ENCODE results near the gene TKFC.
"Not testable (repeated sequence)": the region's sequence is repeated elsewhere in the genome, so short reads cannot be mapped to it uniquely, and the experiment has no call there.

TKFC gene

DNA sequence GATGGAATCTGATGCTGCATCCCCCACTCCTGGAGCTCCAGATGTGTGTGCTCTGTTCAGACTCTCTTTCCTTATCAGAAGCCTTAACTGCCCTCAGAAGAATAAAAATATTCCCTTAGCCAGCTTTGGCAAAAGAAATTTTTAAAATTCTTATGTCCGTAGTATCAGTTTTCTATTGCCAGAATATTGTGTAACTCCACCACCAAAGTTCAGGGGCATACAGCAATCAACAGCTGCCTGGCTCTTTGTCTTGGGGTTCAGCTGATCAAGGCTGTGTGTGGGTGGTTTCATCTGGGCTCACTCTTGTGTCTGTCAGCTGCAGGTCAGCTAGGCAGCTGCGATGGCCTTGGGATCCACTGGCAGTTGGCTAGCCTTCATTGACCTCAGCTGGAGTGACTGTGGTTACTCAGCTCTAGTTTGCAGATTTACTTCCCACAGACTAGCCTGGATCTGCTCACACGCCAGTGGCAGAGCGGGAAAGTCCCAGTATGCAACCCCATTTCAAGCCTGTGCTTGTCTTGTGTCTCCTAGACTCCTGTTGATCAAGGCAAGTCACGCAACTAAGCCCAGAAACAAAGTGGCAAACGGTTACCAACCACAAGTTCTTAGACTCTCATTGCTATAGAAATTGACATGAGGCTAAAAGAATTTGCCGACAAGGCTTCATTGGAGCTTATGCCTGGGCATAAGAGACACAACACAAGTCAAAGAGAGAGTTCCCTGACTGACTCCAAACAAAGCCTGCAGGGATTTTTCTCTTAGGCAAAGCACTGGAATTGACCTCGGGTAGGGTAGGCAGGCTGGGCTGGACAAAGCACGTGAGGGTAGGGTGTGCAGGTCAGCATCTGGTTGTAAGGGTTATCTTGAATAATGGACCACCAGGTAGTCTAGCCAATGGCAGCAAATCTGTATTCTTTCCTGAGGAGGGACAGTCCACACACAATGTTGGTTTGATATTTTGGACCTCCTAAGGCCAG, 36.6 kb downstream of the TKFC start:
- no peak for DNase-seq (ENCODE audit: low spot score)

- DNase-seq (ENCODE audit: low spot score), result no peak
Observed at GRCh38 chr11:61370349-61371005, 37.4 kb downstream of the TKFC start.

DNA sequence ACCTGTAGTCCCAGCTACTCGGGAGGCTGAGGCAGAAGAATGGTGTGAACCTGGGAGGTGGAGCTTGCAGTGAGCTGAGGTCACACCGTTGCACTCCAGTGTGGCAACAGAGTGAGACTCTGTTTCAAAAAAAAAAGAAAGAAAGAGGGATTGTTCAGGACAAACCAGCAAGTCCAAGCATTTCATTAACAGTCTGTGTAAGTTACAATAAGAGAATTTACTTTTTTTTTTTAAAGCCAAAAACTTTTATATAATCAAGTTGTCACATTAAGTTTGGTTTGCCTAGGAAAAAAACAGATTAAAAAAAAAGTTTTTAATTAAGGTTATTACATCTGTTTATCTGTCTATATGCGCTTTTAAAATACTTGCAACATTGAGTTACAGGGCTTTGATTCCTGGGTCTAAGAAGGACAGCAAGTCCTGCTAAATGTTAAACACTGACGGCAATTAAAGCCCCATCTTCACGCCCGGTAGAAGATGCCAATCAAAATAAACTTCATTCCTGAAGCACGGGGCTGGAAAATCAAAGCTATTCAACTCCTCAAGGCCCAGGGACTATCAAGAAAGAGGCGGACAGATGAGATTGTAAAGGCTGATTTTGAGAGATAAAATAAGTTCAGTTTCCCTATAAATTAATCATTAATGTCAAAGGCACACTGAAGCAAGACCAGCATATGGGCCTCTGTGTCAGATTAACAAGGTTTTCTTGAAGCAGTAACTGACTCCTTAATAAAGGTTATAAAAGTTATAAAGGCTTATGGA, 39.8 kb downstream of the TKFC start:
- no peak for DNase-seq (ENCODE audit: low spot score)

GRCh38 chr11:61375761-61376108, 42.7 kb downstream of the TKFC start:
- DNase-seq (ENCODE audit: low spot score), result no peak

- DNase-seq (ENCODE audit: low spot score), result no peak
Observed at GRCh38 chr11:61377461-61378160, 44.6 kb downstream of the TKFC start.

GRCh38 chr11:61378713-61379313, 45.8 kb downstream of the TKFC start:
- no peak for DNase-seq (ENCODE audit: low spot score)

- no peak for DNase-seq (ENCODE audit: low spot score)
Observed at GRCh38 chr11:61380884-61381283, 47.9 kb downstream of the TKFC start.

DNA sequence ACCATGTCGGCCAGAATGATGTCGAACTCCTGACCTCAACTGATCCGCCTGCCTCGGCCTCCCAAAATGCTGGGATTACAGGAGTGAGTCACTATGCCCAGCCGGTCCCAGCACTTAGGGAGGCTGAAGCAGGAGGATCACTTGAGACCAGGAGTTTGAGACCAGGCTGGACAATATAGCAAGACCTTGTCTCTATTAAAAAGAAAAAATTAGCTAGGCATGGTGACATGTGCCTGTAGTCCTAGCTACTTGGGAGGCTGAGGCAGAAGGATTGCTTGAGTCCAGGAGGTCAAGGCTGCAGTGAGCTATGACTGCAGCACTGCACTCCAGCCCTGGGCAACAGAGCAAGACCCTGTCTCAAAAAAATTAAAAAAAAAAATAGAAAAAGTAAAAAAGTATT, 50.8 kb downstream of the TKFC start:
- not testable (repeated sequence) for DNase-seq (ENCODE audit: low spot score)

DNA sequence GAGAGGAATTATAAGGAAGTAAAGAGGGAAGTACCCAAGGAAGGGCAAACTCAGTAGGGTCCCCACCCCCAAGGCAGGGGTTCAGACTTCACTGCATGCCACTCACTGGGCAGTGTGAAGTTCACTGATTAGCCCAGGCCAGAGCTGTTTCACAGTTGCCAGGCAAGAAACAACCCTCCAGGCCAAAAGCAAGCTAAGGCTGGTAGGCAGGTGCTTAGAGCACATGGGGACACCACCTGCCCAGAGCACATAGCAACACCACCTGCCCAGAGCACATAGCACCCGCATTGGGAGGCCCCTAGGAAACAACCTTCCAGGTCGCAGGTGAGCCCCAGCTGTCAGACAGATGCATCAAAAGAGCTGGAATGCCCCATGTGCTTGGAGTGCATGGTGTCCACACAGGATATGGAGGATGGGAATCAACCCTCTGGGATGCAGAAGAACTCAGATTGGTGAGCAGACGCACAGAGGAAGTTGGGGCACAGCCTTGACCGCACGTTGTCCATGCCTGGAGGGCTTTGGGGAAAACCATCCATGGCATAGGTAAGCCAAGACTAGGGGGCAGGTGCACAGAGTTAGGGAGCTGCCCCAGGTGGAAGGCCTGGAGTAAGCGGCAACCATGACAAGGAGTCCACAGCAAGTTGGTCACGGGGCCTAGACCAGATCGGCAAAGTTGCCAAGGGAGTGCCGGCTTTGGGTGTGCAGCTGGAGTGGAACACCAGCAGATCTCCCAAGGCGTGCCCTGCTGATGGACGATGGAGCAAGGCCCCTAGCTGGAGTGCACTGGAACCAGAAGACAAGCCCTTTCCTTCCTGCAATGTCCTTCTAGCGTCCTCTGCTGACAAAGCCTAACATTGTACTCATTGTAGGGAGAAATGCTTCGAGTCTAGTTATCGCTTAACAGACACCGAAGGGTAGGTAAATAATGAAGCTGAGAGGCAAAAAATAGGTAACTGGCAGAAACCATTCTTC, 51.5 kb downstream of the TKFC start:
- no peak for DNase-seq (ENCODE audit: low spot score)

- no peak for DNase-seq (ENCODE audit: low spot score)
Observed at GRCh38 chr11:61390161-61390560, 57.1 kb downstream of the TKFC start.

DNA sequence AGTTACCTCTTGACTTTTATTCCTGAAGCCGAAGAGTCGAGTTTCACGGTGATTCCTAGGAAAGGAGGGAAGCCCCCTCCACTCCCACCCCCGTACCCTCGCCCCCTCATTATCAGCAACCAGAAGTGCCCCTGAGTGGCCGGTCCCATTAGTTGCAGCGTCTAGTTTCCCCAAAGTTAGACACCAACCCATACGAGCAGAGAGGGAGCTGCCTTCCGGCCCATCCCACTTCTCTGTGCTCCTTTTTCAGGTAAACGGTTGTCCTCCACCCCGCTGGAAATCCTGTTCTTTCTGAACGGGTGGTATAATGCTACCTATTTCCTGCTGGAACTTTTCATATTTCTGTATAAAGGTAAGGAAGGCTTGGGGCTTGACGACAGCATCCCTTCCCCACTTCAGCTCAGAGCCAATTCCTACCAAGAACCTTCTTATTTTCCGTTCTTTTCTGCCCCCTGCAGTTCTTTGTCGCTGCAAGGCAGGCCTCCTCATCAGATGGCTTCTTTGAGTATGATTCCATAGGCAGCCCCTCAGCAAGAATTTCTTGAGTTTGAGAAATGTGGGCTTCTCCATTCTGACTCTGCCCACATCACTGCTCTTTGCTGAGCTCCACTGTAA, 60.1 kb downstream of the TKFC start:
- no peak for DNase-seq (ENCODE audit: low spot score)
